ENCODE results near the gene SLC39A6.

Gene SLC39A6

DNA sequence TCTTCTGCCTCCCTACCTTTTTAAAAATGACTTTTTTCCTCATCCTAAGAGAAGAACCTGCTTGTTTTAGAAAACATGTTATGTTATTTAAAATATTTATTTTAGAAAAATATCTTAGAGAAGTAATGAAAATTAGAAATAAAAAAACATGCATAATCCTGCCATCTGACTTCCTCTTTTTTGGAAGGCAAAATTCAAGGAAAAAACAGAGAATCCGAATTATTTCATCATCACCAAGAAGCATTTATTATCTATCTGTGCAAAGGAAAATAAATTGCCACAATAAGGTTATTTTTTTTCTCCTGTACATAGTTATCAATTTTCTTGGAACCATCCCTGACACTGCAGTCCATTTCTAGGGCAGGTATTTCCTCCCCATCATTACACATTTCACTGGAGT is 14.4 kb downstream of the SLC39A6 start:
- no peak for TF ChIP-seq CTCF (conservative IDR thresholded peaks at IDR 0.05; ENCODE audit: low read depth, low read length)
- DNase-seq (ENCODE audit: low read depth) = no peak
- H3K4me3 ChIP-seq (ENCODE audit: low read length) = no peak overlapping the region

DNA sequence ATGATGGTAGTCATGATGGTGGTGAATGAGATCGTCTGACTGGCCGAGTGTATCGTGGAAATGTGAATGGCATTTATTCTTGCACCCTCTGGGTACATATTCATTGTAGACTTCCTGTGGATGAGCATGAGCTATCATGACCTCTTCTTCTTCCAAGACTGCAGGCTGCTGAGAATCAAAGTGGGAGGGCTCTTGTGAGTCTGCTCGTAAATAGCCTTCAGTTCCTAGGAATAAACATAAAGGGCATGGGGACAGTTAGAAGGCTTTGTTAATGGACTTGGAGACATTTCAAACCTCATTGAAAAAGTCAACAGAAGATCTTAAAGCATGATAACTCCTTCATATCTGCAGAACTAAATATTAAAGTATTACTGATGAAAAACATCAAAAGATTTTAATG is 14.9 kb downstream of the SLC39A6 start:
- no peak for DNase-seq (ENCODE audit: low read depth)
- H3K4me3 ChIP-seq (ENCODE audit: low read length) = no peak overlapping the region
- no peak for TF ChIP-seq CTCF (conservative IDR thresholded peaks at IDR 0.05; ENCODE audit: low read depth, low read length)

DNA sequence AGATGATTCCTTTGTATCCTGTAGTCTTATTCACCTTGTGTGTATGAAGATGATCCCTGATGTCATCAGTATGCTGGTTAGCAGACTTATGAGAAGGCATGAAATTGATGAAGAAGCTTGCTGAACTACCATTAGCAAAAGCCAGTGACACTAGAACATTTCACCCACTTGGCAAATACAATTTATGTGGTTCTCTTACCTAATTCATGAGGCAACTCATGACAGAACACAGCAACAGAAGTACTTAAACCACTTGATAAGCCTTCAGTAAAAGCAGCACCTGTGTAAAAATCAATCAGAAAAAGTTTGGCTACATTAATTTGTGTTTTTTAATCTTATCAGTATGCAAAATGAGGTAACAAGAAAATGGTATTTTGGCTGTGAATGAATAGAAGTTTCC is 16.8 kb downstream of the SLC39A6 start:
- TF ChIP-seq CTCF (conservative IDR thresholded peaks at IDR 0.05; ENCODE audit: low read depth, low read length) = no peak
- DNase-seq (ENCODE audit: low read depth) = no peak
- no peak overlapping the region for H3K4me3 ChIP-seq (ENCODE audit: low read length)

DNA sequence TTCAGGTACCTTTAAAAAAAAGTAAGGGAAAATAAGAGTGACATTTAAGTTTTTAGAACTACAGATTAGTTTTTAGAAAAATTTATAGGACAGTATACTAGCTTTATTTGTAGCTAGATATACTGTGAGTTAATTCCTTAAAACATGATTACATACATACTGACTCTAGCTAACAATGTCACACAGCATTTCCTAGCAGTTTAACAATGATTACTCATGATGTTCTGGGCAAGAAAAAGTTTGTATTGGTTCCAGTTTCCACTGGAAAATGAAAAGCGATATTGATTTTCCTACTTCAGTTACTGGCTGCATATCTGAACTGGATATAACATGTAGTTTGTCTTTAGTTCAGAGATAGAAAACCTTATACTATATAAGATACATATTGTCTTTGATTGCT is 19.4 kb downstream of the SLC39A6 start:
- H3K4me3 ChIP-seq (ENCODE audit: low read length) = no peak overlapping the region
- no peak for DNase-seq (ENCODE audit: low read depth)
- no peak for TF ChIP-seq CTCF (conservative IDR thresholded peaks at IDR 0.05; ENCODE audit: low read depth, low read length)

GRCh38 chr18:36108601-36109000 is 20.5 kb downstream of the SLC39A6 start:
- H3K4me3 ChIP-seq (ENCODE audit: low read length) = no peak overlapping the region
- no peak for DNase-seq (ENCODE audit: low read depth)
- TF ChIP-seq CTCF (conservative IDR thresholded peaks at IDR 0.05; ENCODE audit: low read depth, low read length) = no peak

DNA sequence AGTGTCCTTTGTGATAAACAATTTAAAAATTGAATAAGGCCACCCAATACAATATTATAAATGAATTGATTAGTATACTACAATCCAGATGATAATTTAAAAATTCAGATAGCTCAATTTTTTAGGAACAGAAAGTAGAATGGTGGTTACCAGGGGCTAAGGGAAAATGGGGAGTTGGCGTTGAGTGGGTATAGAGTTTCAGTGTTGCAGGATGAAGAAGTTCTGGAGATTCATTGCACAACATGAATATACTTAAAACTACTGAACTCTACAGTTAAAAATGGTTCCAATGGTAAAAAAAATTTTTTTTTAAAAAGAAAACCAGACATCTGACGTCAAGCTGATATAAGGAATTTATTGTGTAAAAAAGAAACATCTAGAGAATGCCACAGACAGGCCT is 20.9 kb downstream of the SLC39A6 start:
- no peak for TF ChIP-seq CTCF (conservative IDR thresholded peaks at IDR 0.05; ENCODE audit: low read depth, low read length)
- DNase-seq (ENCODE audit: low read depth) = no peak
- H3K4me3 ChIP-seq (ENCODE audit: low read length) = no peak overlapping the region

GRCh38 chr18:36107477-36107876 is 21.7 kb downstream of the SLC39A6 start:
- no peak for TF ChIP-seq CTCF (conservative IDR thresholded peaks at IDR 0.05; ENCODE audit: low read depth, low read length)
- no peak for DNase-seq (ENCODE audit: low read depth)
- no peak overlapping the region for H3K4me3 ChIP-seq (ENCODE audit: low read length)

Measured in retinal pigment epithelial cell (primary cell).